ENCODE data around the gene ATP6V1F. TPM values are rescaled to one million over a fixed set of nuclear protein-coding genes. Genes with fewer than 3 reads are reported as not detected.

ATP6V1F gene
- total RNA-seq, 1 experiment from 2014 or later = 115 TPM

DNA sequence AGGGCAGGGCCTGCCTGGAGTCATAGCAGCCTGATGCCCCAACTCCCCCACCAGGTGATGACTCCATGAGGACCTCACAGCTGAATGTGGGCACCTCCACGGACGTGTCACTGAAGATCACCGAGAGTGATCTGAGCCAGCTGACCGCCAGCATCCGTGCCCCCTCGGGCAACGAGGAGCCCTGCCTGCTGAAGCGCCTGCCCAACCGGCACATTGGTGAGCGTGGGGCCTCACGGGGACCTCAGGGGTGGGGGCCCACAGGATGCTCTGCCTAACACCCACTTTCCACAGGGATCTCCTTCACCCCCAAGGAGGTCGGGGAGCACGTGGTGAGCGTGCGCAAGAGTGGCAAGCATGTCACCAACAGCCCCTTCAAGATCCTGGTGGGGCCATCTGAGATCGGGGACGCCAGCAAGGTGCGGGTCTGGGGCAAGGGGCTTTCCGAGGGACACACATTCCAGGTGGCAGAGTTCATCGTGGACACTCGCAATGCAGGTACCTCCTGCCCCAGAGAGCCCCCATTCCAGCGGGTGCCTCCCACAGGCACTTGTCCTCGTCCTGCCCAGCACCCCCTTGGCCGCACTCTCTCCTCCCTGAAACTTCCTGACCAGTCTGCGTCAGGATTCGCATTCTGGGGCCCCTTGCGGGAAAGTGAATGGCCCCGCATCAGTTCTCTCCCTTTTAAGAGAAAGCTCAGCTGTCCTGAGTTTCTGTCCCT is 10.0 kb upstream of the ATP6V1F start:
- H3K9me3 ChIP-seq (ENCODE audit: control insufficient read depth, low read depth, low read length) = no peaks in the 10 kb centered on the region
- Mint-ChIP-seq H3K4me1 (no peaks in the 10 kb centered on the region), H3K27me3 (ENCODE audit: low read depth) (no peaks in the 10 kb centered on the region; the same call in 1 of the 2 replicates), H3K9me3 (no peaks in the 10 kb centered on the region), H3K4me3 (no peak overlapping the region), H3K36me3 (ENCODE audit: insufficient read depth in 1 of 3, low read depth in 3 of 3) (peaks cover 0 to 7% (median 0%) of the 10 kb centered on the region in 3 experiments; a peak in 1 of 7 replicates), H3K27ac (no peak overlapping the region)
- no peak overlapping the region for H3K9ac ChIP-seq (ENCODE audit: extremely low read depth, insufficient read length, low read length)
- no peak overlapping the region for H3K14ac ChIP-seq (ENCODE audit: insufficient read depth, low read length)
- no peak for TF ChIP-seq CTCF (conservative IDR thresholded peaks at IDR 0.05)
- H3K23ac ChIP-seq (ENCODE audit: insufficient read length, low read depth, low read length) = no peak overlapping the region
- H3K4me1 ChIP-seq (ENCODE audit: insufficient read depth, low read length) = no peaks in the 10 kb centered on the region
- H3K4ac ChIP-seq (ENCODE audit: low read depth, low read length) = no peak overlapping the region
- H4K8ac ChIP-seq (replicated peaks; ENCODE audit: insufficient read length, low read depth, low read length) = no peak overlapping the region
- H3K4me2 ChIP-seq (ENCODE audit: insufficient read depth, insufficient read length, low read length) = no peak overlapping the region
- no peaks in the 10 kb centered on the region for H3K79me2 ChIP-seq (ENCODE audit: insufficient read depth, low read length)
- no peak overlapping the region for H3T11ph ChIP-seq (ENCODE audit: low read length)
- no peak overlapping the region for H3K56ac ChIP-seq (ENCODE audit: insufficient read length, low read depth, low read length)
- H4K5ac ChIP-seq (ENCODE audit: insufficient read length, low read depth, low read length) = no peak overlapping the region
- H2BK5ac ChIP-seq (ENCODE audit: insufficient read length, low read length) = no peak overlapping the region
- no peak overlapping the region for H4K91ac ChIP-seq (ENCODE audit: insufficient read length, low read depth, low read length)
- DNase-seq = no peak
- H3K18ac ChIP-seq (ENCODE audit: insufficient read length, low read depth, low read length) = no peak overlapping the region
- H2BK20ac ChIP-seq (ENCODE audit: low read depth, low read length, poor library complexity, severe bottlenecking) = no peak overlapping the region
- H2AK5ac ChIP-seq (ENCODE audit: insufficient read length, low read length) = no peak overlapping the region
- H3K79me1 ChIP-seq (ENCODE audit: insufficient read depth, low read depth, low read length, poor library complexity, severe bottlenecking) = no peaks in the 10 kb centered on the region
- H4K20me1 ChIP-seq (ENCODE audit: control insufficient read depth, insufficient read depth, insufficient read length) = no peaks in the 10 kb centered on the region
- no CpG with 5 or more reads among the region's 28 CpGs for whole genome bisulfite sequencing (ENCODE audit: extremely low coverage, insufficient read length, low lambda C conversion rate)
- no peaks in the 10 kb centered on the region for H3K23me2 ChIP-seq (ENCODE audit: insufficient read length, low read depth, low read length, poor library complexity, severe bottlenecking)
- no peaks in the 10 kb centered on the region for H3K27me3 ChIP-seq (ENCODE audit: insufficient read depth, low read length)
- H2BK15ac ChIP-seq (ENCODE audit: low read depth, low read length) = no peak overlapping the region
- H3K27ac ChIP-seq (ENCODE audit: insufficient read length, low read depth, low read length) = no peak overlapping the region
- H2AFZ ChIP-seq (ENCODE audit: low read length) = no peak overlapping the region
- H2BK12ac ChIP-seq (ENCODE audit: insufficient read length, low read depth, low read length) = no peak overlapping the region
- H2BK120ac ChIP-seq (ENCODE audit: low read depth, low read length, poor library complexity, severe bottlenecking) = no peak overlapping the region

Data from H9 (cell line).